Measurements from ENCODE around the gene DMRTC2. TPM values are rescaled to one million over a fixed set of nuclear protein-coding genes. Genes with fewer than 3 reads are reported as not detected.

The DMRTC2 gene
- polyA plus RNA-seq, 1 donor from 2014 or later, result not detected

DNA sequence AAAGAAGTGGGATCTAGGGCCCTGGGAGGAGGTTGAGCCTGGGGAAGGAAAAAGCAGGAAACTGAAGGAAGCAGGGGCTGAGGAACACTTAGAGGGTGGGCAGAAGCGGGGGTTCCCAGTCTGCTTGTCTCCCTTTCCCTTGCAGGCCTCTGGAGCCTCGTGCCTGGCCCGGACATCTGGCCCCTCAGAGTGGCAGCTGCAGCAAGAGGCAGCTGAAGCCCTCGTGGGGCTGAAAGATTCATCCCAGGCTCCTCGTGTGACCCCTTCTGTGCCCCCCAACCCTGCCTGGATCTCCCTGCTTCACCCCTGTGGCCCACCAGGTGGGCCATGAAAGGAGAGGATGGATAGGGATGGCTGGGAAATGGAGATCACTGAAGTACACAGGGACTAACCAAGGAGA, 5.5 kb downstream of the DMRTC2 start:
- peaks cover 3% of the 10 kb centered on the region for H3K27me3 ChIP-seq (ENCODE audit: insufficient read depth, low read depth, low read length)
- H3K79me2 ChIP-seq (replicated peaks; ENCODE audit: insufficient read depth, low read length), result no peaks in the 10 kb centered on the region
- H3K9me2 ChIP-seq (ENCODE audit: insufficient read depth, low read length), result no peaks in the 10 kb centered on the region
- no peaks in the 10 kb centered on the region for H3K9me3 ChIP-seq (ENCODE audit: low read length)
- H3K27ac ChIP-seq (ENCODE audit: low read length), result no peak overlapping the region
- no peaks in the 10 kb centered on the region for H4K20me1 ChIP-seq (ENCODE audit: insufficient read depth)
- no peaks in the 10 kb centered on the region for H3F3A ChIP-seq (ENCODE audit: insufficient read depth, low read length, poor library complexity, severe bottlenecking)
- TF ChIP-seq TAF1 (IDR thresholded peaks at IDR 0.05; ENCODE audit: low read depth), result no peak
- TF ChIP-seq EP300 (conservative IDR thresholded peaks at IDR 0.05; ENCODE audit: poor library complexity, severe bottlenecking), result no peak
- TF ChIP-seq POLR2AphosphoS5 (IDR thresholded peaks at IDR 0.05), result no peak
- TF ChIP-seq SMC3 (conservative IDR thresholded peaks at IDR 0.05; ENCODE audit: poor library complexity), result no peak
- TF ChIP-seq MXI1 (conservative IDR thresholded peaks at IDR 0.05; ENCODE audit: poor library complexity, severe bottlenecking), result no peak
- TF ChIP-seq, protein P1, sequence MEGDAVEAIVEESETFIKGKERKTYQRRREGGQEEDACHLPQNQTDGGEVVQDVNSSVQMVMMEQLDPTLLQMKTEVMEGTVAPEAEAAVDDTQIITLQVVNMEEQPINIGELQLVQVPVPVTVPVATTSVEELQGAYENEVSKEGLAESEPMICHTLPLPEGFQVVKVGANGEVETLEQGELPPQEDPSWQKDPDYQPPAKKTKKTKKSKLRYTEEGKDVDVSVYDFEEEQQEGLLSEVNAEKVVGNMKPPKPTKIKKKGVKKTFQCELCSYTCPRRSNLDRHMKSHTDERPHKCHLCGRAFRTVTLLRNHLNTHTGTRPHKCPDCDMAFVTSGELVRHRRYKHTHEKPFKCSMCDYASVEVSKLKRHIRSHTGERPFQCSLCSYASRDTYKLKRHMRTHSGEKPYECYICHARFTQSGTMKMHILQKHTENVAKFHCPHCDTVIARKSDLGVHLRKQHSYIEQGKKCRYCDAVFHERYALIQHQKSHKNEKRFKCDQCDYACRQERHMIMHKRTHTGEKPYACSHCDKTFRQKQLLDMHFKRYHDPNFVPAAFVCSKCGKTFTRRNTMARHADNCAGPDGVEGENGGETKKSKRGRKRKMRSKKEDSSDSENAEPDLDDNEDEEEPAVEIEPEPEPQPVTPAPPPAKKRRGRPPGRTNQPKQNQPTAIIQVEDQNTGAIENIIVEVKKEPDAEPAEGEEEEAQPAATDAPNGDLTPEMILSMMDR (IDR thresholded peaks at IDR 0.05; ENCODE audit: poor library complexity, severe bottlenecking), result no peak
- no peak overlapping the region for H3K9ac ChIP-seq (ENCODE audit: low read length)
- no peaks in the 10 kb centered on the region for H3K36me3 ChIP-seq (ENCODE audit: insufficient read depth, low read length)
- no peak overlapping the region for H3K4me3 ChIP-seq (ENCODE audit: low read length)
- H3K4me2 ChIP-seq (ENCODE audit: low read length), result no peak overlapping the region
- no peak overlapping the region for H2AFZ ChIP-seq (ENCODE audit: low read depth, low read length)

DNA sequence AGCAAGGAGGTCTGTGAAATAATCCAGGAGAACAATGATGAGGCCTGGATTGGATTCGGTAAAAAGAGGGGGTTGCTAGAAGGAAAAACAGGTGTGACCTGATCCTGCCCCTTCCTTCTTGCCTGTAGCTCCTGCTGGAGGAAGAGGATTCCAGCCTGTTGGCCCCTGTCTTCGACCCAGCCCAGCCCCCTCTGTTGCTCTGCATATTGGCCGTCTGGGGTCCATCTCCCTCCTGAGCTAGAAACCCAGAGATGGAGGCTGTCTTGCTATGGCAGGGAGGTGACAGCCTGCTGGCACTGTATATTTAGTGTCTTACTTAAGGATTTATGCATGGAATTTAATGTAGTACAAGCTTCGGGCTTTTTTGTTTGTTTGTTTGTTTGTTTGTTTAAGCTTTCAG, 6.6 kb downstream of the DMRTC2 start:
- no peaks in the 10 kb centered on the region for H3F3A ChIP-seq (ENCODE audit: insufficient read depth, low read length, poor library complexity, severe bottlenecking)
- H3K4me2 ChIP-seq (ENCODE audit: low read length), result no peak overlapping the region
- H3K4me3 ChIP-seq (ENCODE audit: low read length), result no peak overlapping the region
- no peak overlapping the region for H3K27ac ChIP-seq (ENCODE audit: low read length)
- no peaks in the 10 kb centered on the region for H3K9me2 ChIP-seq (ENCODE audit: insufficient read depth, low read length)
- H3K9me3 ChIP-seq (ENCODE audit: low read length), result no peaks in the 10 kb centered on the region
- H4K20me1 ChIP-seq (ENCODE audit: insufficient read depth), result no peaks in the 10 kb centered on the region
- TF ChIP-seq EZH2 (IDR thresholded peaks at IDR 0.05; ENCODE audit: borderline replicate concordance, insufficient read depth, low read length, poor library complexity, severe bottlenecking) (no peak), RAD21 (conservative IDR thresholded peaks at IDR 0.05) (no peak), SMC3 (conservative IDR thresholded peaks at IDR 0.05; ENCODE audit: poor library complexity) (no peak), MXI1 (conservative IDR thresholded peaks at IDR 0.05; ENCODE audit: poor library complexity, severe bottlenecking) (no peak), EP300 (conservative IDR thresholded peaks at IDR 0.05; ENCODE audit: poor library complexity, severe bottlenecking) (no peak), TAF1 (IDR thresholded peaks at IDR 0.05; ENCODE audit: low read depth) (no peak), POLR2AphosphoS5 (IDR thresholded peaks at IDR 0.05) (no peak)
- TF ChIP-seq, protein P1 (IDR thresholded peaks at IDR 0.05; ENCODE audit: poor library complexity, severe bottlenecking), result no peak
- H3K9ac ChIP-seq (ENCODE audit: low read length), result no peak overlapping the region
- H3K36me3 ChIP-seq (ENCODE audit: insufficient read depth, low read length), result no peaks in the 10 kb centered on the region
- H2AFZ ChIP-seq (ENCODE audit: low read depth, low read length), result no peak overlapping the region
- H3K27me3 ChIP-seq (ENCODE audit: insufficient read depth, low read depth, low read length), result peaks cover 3% of the 10 kb centered on the region
- no peaks in the 10 kb centered on the region for H3K79me2 ChIP-seq (replicated peaks; ENCODE audit: insufficient read depth, low read length)

GRCh38 chr19:41853344-41853743, 8.5 kb downstream of the DMRTC2 start:
- no peaks in the 10 kb centered on the region for H3K9me3 ChIP-seq (ENCODE audit: low read length)
- H3K9me2 ChIP-seq (ENCODE audit: insufficient read depth, low read length), result no peaks in the 10 kb centered on the region
- no peak overlapping the region for H2AFZ ChIP-seq (ENCODE audit: low read depth, low read length)
- H4K20me1 ChIP-seq (ENCODE audit: insufficient read depth), result no peaks in the 10 kb centered on the region
- H3K4me2 ChIP-seq (ENCODE audit: low read length), result no peak overlapping the region
- no peak overlapping the region for H3K4me3 ChIP-seq (ENCODE audit: low read length)
- H3K27me3 ChIP-seq (ENCODE audit: insufficient read depth, low read depth, low read length), result peaks cover 3% of the 10 kb centered on the region
- no peaks in the 10 kb centered on the region for H3F3A ChIP-seq (ENCODE audit: insufficient read depth, low read length, poor library complexity, severe bottlenecking)
- no peak overlapping the region for H3K27ac ChIP-seq (ENCODE audit: low read length)
- H3K9ac ChIP-seq (ENCODE audit: low read length), result no peak overlapping the region
- H3K79me2 ChIP-seq (replicated peaks; ENCODE audit: insufficient read depth, low read length), result no peaks in the 10 kb centered on the region
- H3K36me3 ChIP-seq (ENCODE audit: insufficient read depth, low read length), result no peaks in the 10 kb centered on the region
- TF ChIP-seq SMC3 (conservative IDR thresholded peaks at IDR 0.05; ENCODE audit: poor library complexity), result no peak
- TF ChIP-seq, protein P1 (IDR thresholded peaks at IDR 0.05; ENCODE audit: poor library complexity, severe bottlenecking), result no peak
- no peak for TF ChIP-seq EZH2 (IDR thresholded peaks at IDR 0.05; ENCODE audit: borderline replicate concordance, insufficient read depth, low read length, poor library complexity, severe bottlenecking)
- no peak for TF ChIP-seq RAD21 (conservative IDR thresholded peaks at IDR 0.05)
- TF ChIP-seq EP300 (conservative IDR thresholded peaks at IDR 0.05; ENCODE audit: poor library complexity, severe bottlenecking), result no peak
- TF ChIP-seq POLR2AphosphoS5 (IDR thresholded peaks at IDR 0.05), result no peak
- TF ChIP-seq TAF1 (IDR thresholded peaks at IDR 0.05; ENCODE audit: low read depth), result no peak
- TF ChIP-seq, protein P2, sequence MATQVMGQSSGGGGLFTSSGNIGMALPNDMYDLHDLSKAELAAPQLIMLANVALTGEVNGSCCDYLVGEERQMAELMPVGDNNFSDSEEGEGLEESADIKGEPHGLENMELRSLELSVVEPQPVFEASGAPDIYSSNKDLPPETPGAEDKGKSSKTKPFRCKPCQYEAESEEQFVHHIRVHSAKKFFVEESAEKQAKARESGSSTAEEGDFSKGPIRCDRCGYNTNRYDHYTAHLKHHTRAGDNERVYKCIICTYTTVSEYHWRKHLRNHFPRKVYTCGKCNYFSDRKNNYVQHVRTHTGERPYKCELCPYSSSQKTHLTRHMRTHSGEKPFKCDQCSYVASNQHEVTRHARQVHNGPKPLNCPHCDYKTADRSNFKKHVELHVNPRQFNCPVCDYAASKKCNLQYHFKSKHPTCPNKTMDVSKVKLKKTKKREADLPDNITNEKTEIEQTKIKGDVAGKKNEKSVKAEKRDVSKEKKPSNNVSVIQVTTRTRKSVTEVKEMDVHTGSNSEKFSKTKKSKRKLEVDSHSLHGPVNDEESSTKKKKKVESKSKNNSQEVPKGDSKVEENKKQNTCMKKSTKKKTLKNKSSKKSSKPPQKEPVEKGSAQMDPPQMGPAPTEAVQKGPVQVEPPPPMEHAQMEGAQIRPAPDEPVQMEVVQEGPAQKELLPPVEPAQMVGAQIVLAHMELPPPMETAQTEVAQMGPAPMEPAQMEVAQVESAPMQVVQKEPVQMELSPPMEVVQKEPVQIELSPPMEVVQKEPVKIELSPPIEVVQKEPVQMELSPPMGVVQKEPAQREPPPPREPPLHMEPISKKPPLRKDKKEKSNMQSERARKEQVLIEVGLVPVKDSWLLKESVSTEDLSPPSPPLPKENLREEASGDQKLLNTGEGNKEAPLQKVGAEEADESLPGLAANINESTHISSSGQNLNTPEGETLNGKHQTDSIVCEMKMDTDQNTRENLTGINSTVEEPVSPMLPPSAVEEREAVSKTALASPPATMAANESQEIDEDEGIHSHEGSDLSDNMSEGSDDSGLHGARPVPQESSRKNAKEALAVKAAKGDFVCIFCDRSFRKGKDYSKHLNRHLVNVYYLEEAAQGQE (IDR thresholded peaks at IDR 0.05; ENCODE audit: borderline replicate concordance), result no peak
- no peak for TF ChIP-seq MXI1 (conservative IDR thresholded peaks at IDR 0.05; ENCODE audit: poor library complexity, severe bottlenecking)

Data from neural cell (in vitro differentiated cells).